Colonic mucosa (tissue), 4 donors: ENCODE results near the gene SMOC1. TPM values are rescaled to one million over a fixed set of nuclear protein-coding genes. Genes with fewer than 3 reads are reported as not detected.

Experiments
- DNase-seq: peaks from one replicate; pipeline ENCODE4 v3.0.0-alpha.2; 2020
- H3K27ac ChIP-seq: fragments of 200-600 bp; one replicate; pipeline ENCODE4 v1.8.0; 2021
- H3K27me3 ChIP-seq: fragments of 200-600 bp; one replicate; pipeline ENCODE4 v1.8.0; 2021
- H3K36me3 ChIP-seq: fragments of 200-600 bp; one replicate; pipeline ENCODE4 v1.8.0; 2021
- H3K4me1 ChIP-seq: fragments of 200-600 bp; one replicate; pipeline ENCODE4 v1.8.0; 2021; ENCODE audit warnings: mild to moderate bottlenecking
- H3K4me3 ChIP-seq: fragments of 200-600 bp; one replicate; pipeline ENCODE4 v1.8.0; 2021
- H3K9ac ChIP-seq, 2 donors: one replicate each; pipeline ENCODE4 v1.7.0; 2013; ENCODE audit warnings: control low read depth in 2 of 2, low read depth in 2 of 2, low read length in 2 of 2
- H3K9me3 ChIP-seq: fragments of 200-600 bp; one replicate; pipeline ENCODE4 v1.8.0; 2021
- CTCF ChIP-seq: fragments of 200-600 bp; IDR thresholded peaks from one replicate; pipeline ENCODE4 v1.8.0; 2022; ENCODE audit warnings: antibody characterized with exemption, mild to moderate bottlenecking
- intact Hi-C: fragments of 100-400 bp; cut with DNase I; formaldehyde crosslinking; loops from one replicate; pipeline ENCODE4 v1.14.1; 2022
- total RNA-seq, 2 donors: library from RNA; stranded (reverse); fragmentation: NEBNext Ultra II Directional in 1 of 2; extraction: Animal tissue kit (Norgen Biotek cat#: 25700) in 1 of 2; gene quantifications; one replicate each; pipeline ENCODE4 v1.2.1, GENCODE V29; 2021
- donor health status: healthy.
- donor health status: DM: no; HTN: no; CAD: no.
- donor health status: DM: no; HTN: no; CAD: no.

SMOC1 gene
- total RNA-seq, 2 donors from 2014 or later, result 0.50 to 0.67 TPM

GRCh38 chr14:69932391-69932790 is 53.2 kb downstream of the SMOC1 start:
- H3K4me3 ChIP-seq, result no peak overlapping the region
- H3K9ac ChIP-seq, result no peak overlapping the region
- no peak for TF ChIP-seq CTCF
- intact Hi-C loops, result no loop called here
- no peaks in the 10 kb centered on the region for H3K9me3 ChIP-seq
- no peaks in the 10 kb centered on the region for H3K36me3 ChIP-seq
- H3K27ac ChIP-seq, result no peak overlapping the region
- DNase-seq, result no peak
- no peaks in the 10 kb centered on the region for H3K27me3 ChIP-seq
- no peaks in the 10 kb centered on the region for H3K4me1 ChIP-seq

GRCh38 chr14:69933623-69934275 is 54.5 kb downstream of the SMOC1 start:
- intact Hi-C loops, result no loop called here
- no peak overlapping the region for H3K4me3 ChIP-seq
- H3K27ac ChIP-seq, result no peak overlapping the region
- no peak overlapping the region for H3K9ac ChIP-seq
- H3K36me3 ChIP-seq, result no peaks in the 10 kb centered on the region
- no peaks in the 10 kb centered on the region for H3K9me3 ChIP-seq
- no peaks in the 10 kb centered on the region for H3K27me3 ChIP-seq
- H3K4me1 ChIP-seq, result no peaks in the 10 kb centered on the region
- TF ChIP-seq CTCF, result no peak
- DNase-seq, result no peak

GRCh38 chr14:69937367-69938081 is 58.3 kb downstream of the SMOC1 start:
- H3K27me3 ChIP-seq, result no peaks in the 10 kb centered on the region
- H3K36me3 ChIP-seq, result no peaks in the 10 kb centered on the region
- no peak for DNase-seq
- H3K9ac ChIP-seq, result no peak overlapping the region
- intact Hi-C loops, result no loop called here
- H3K27ac ChIP-seq, result no peak overlapping the region
- H3K4me1 ChIP-seq, result no peaks in the 10 kb centered on the region
- H3K4me3 ChIP-seq, result no peak overlapping the region
- H3K9me3 ChIP-seq, result no peaks in the 10 kb centered on the region
- no peak for TF ChIP-seq CTCF

GRCh38 chr14:69938751-69939150 is 59.5 kb downstream of the SMOC1 start:
- intact Hi-C loops, result no loop called here
- TF ChIP-seq CTCF, result no peak
- no peaks in the 10 kb centered on the region for H3K27me3 ChIP-seq

GRCh38 chr14:69941768-69942742 is 62.8 kb downstream of the SMOC1 start:
- no peak overlapping the region for H3K9ac ChIP-seq
- no peak for DNase-seq
- no peak for TF ChIP-seq CTCF
- no peaks in the 10 kb centered on the region for H3K9me3 ChIP-seq
- H3K27ac ChIP-seq, result no peak overlapping the region
- no peak overlapping the region for H3K4me3 ChIP-seq
- H3K27me3 ChIP-seq, result no peaks in the 10 kb centered on the region
- intact Hi-C loops, result no loop called here
- H3K4me1 ChIP-seq, result peaks cover 4% of the 10 kb centered on the region
- no peaks in the 10 kb centered on the region for H3K36me3 ChIP-seq

More at GRCh38 chr14:69938751-69939150, 59.5 kb downstream of the SMOC1 start:
- no peak for DNase-seq
- no peaks in the 10 kb centered on the region for H3K36me3 ChIP-seq
- H3K4me3 ChIP-seq, result no peak overlapping the region
- no peak overlapping the region for H3K27ac ChIP-seq
- no peaks in the 10 kb centered on the region for H3K9me3 ChIP-seq
- H3K9ac ChIP-seq, result no peak overlapping the region
- peaks cover 4% of the 10 kb centered on the region for H3K4me1 ChIP-seq
